K562 (cell line): ENCODE measurements around the gene METRN. TPM values are rescaled to one million over a fixed set of nuclear protein-coding genes. Genes with fewer than 3 reads are reported as not detected.

Experiments used
- ATAC-seq: fragments of 200-7000 bp; cut with Tn5 transposase; 3 replicates; pipeline ENCODE4 v1.9.1; 2020; ENCODE audit warnings: moderate library complexity
- BruUV-seq: library from RNA; stranded (reverse); fragments of 400-500 nt; replicated peaks from 2 replicates; lab custom pipeline; 2021; lab: Mats Ljungman, UMichigan
- CTCF ChIA-PET: fragments of 300-600 bp; formaldehyde crosslinking; extraction: SDS; loops from one replicate; lab custom pipeline; 2021; ENCODE audit warnings: low intra/inter-chr PET ratio; lab: Yijun Ruan, JAX
- POLR2A ChIA-PET: fragments of 300-600, 350-650 bp; sonication (Branson Sonifier 250); formaldehyde crosslinking; extraction: SDS; loops from one replicate; lab custom pipeline; 2021; ENCODE audit warnings: antibody characterized with exemption, inconsistent platforms; lab: Yijun Ruan, JAX
- DNase-seq, 4 experiments: peaks; one replicate each; pipeline versions ENCODE4 v3.0.0 to v3.0.0-alpha.2; 2011 to 2018; ENCODE audit warnings: low spot score in 3 of 4, mixed read lengths in 3 of 4; ENCODE audit errors: extremely low read depth in 1 of 4
- FAIRE-seq: peaks from 2 replicates; lab custom pipeline; 2011; peaks lifted over from hg19 to GRCh38; lab: Jason Lieb, UNC
- H2AFZ ChIP-seq: 2 replicates; pipeline ENCODE4 v1.6.0; 2011; ENCODE audit warnings: low read depth, low read length, control low read depth, inconsistent platforms
- H3K27ac ChIP-seq: fragments of 200-600 bp; 3 replicates; pipeline ENCODE4 v1.8.0; 2011; ENCODE audit warnings: low read depth, mild to moderate bottlenecking, control low read depth, inconsistent platforms, low read length, moderate library complexity, mixed read lengths; ENCODE audit errors: extremely low read depth
- H3K27me3 ChIP-seq, 2 experiments: fragments of 300-600 bp in 1 of 2; 2 replicates in 1 of 2; 3 replicates in 1 of 2; pipeline versions ENCODE4 v1.6.0 to v1.8.0; 2011; ENCODE audit warnings: inconsistent platforms in 2 of 2, low read length in 2 of 2, mild to moderate bottlenecking in 1 of 2, mixed read lengths in 1 of 2, moderate library complexity in 1 of 2; ENCODE audit not compliant: control insufficient read depth in 2 of 2, insufficient read depth in 2 of 2
- H3K36me3 ChIP-seq: fragments of 300-600 bp; 3 replicates; pipeline ENCODE4 v1.8.0; 2011; ENCODE audit warnings: mild to moderate bottlenecking, low read length, inconsistent platforms; ENCODE audit not compliant: control insufficient read depth, insufficient read depth
- H3K4me1 ChIP-seq, 2 experiments: fragments of 200-600 bp in 1 of 2; replicated peaks in 1 of 2; 2 replicates in 1 of 2; 3 replicates in 1 of 2; pipeline versions ENCODE4 v1.5.1 to v1.8.0; 2011; ENCODE audit warnings: inconsistent platforms in 2 of 2, low read length in 2 of 2, mild to moderate bottlenecking in 1 of 2, mixed read lengths in 1 of 2, moderate library complexity in 1 of 2; ENCODE audit not compliant: control insufficient read depth in 2 of 2, insufficient read depth in 2 of 2
- H3K4me2 ChIP-seq: 2 replicates; pipeline ENCODE4 v1.6.1; 2011; ENCODE audit warnings: low read length, control low read depth, inconsistent platforms, mixed read lengths; ENCODE audit not compliant: insufficient read depth
- H3K4me3 ChIP-seq: fragments of 200-600 bp; sonication (generic), shearing (Covaris generic); 2 replicates; pipeline ENCODE4 v1.5.1; 2016; ENCODE audit warnings: control low read depth, inconsistent platforms
- H3K79me2 ChIP-seq: fragments of 200-600 bp; 3 replicates; pipeline ENCODE4 v1.8.0; 2011; ENCODE audit warnings: low read length, inconsistent platforms; ENCODE audit not compliant: control insufficient read depth, insufficient read depth
- H3K9ac ChIP-seq, 2 experiments: 2 replicates each; pipeline versions ENCODE4 v1.6.0 to v1.6.1; 2011; ENCODE audit warnings: low read depth in 2 of 2, low read length in 2 of 2, control low read depth in 1 of 2, inconsistent platforms in 1 of 2, mild to moderate bottlenecking in 1 of 2, mixed read lengths in 1 of 2; ENCODE audit not compliant: insufficient read depth in 1 of 2
- H3K9me1 ChIP-seq: one replicate; pipeline ENCODE4 v1.6.0; 2011; ENCODE audit warnings: inconsistent platforms, mild to moderate bottlenecking, low read length, moderate library complexity; ENCODE audit not compliant: control insufficient read depth, insufficient read depth
- H3K9me3 ChIP-seq: replicated peaks from 2 replicates; pipeline ENCODE4 v1.5.1; 2011; ENCODE audit warnings: low read depth, low read length, inconsistent platforms; ENCODE audit not compliant: control insufficient read depth, insufficient read depth
- H4K20me1 ChIP-seq: replicated peaks from 2 replicates; pipeline ENCODE4 v1.6.1; 2011; ENCODE audit warnings: low read length, inconsistent platforms, mixed read lengths; ENCODE audit not compliant: control insufficient read depth, insufficient read depth
- BDP1 ChIP-seq: IDR thresholded peaks from 3 replicates; pipeline ENCODE4 v1.6.1; 2011; ENCODE audit not compliant: insufficient read length, insufficient read depth
- BRF1 ChIP-seq: IDR thresholded peaks from 3 replicates; pipeline ENCODE4 v1.6.1; 2011; ENCODE audit warnings: borderline replicate concordance, mild to moderate bottlenecking; ENCODE audit not compliant: insufficient read length; ENCODE audit errors: extremely low read depth
- CEBPG ChIP-seq, 3 experiments: fragments of 200-800 bp in 1 of 3; sonication (Bioruptor generic) in 1 of 3; sonication (generic) in 1 of 3; formaldehyde crosslinking in 1 of 3; IDR thresholded peaks in 2 of 3; conservative IDR thresholded peaks in 1 of 3; 2 replicates each; pipeline versions ENCODE4 v1.6.1 to v1.8.0; 2016 to 2022; ENCODE audit warnings: missing compliant biosample characterization in 2 of 3, missing genetic modification characterization in 2 of 3, mild to moderate bottlenecking in 1 of 3, missing genetic modification reagents in 1 of 3
- CREB3 ChIP-seq: fragments of 450-650 bp; conservative IDR thresholded peaks from 2 replicates; pipeline ENCODE4 v1.6.1; 2016; ENCODE audit warnings: missing genetic modification characterization, low read depth, mild to moderate bottlenecking, missing compliant biosample characterization, moderate library complexity
- CREBBP ChIP-seq: IDR thresholded peaks from one replicate; pipeline ENCODE4 v1.6.1; 2012; ENCODE audit warnings: low read depth, mild to moderate bottlenecking, control low read depth, inconsistent platforms, low read length
- CTBP1 ChIP-seq: fragments of 450-650 bp; IDR thresholded peaks from 2 replicates; pipeline ENCODE4 v1.6.1; 2016; ENCODE audit warnings: borderline replicate concordance
- EP300 ChIP-seq: IDR thresholded peaks from 2 replicates; pipeline ENCODE4 v1.6.1; 2012; ENCODE audit warnings: low read length, improper control_type of control experiment
- FOXK2 ChIP-seq, 2 experiments: fragments of 450-650 bp; IDR thresholded peaks in 1 of 2; conservative IDR thresholded peaks in 1 of 2; 2 replicates each; pipeline ENCODE4 v1.6.1; 2016; ENCODE audit warnings: low read depth in 2 of 2, mild to moderate bottlenecking in 1 of 2
- GTF2E2 ChIP-seq: fragments of 200-800 bp; sonication (Bioruptor generic); IDR thresholded peaks from 2 replicates; pipeline ENCODE4 v1.6.1; 2016; ENCODE audit warnings: missing genetic modification characterization, missing compliant biosample characterization
- HSF4 ChIP-seq: fragments of 250-450 bp; sonication (Bioruptor Pico); IDR thresholded peaks from 2 replicates; pipeline ENCODE4 v2.1.2; 2022; ENCODE audit warnings: mild to moderate bottlenecking, moderate library complexity, borderline replicate concordance
- MIER1 ChIP-seq: fragments of 450-650 bp; IDR thresholded peaks from 2 replicates; pipeline ENCODE4 v1.6.1; 2016; ENCODE audit warnings: antibody characterized with exemption, mild to moderate bottlenecking, low read depth
- NRF1 ChIP-seq, 2 experiments: fragments of 450-650 bp; IDR thresholded peaks in 1 of 2; conservative IDR thresholded peaks in 1 of 2; 2 replicates each; pipeline ENCODE4 v1.6.1; 2014; ENCODE audit warnings: mild to moderate bottlenecking in 2 of 2
- POLR2B ChIP-seq: fragments of 450-650 bp; IDR thresholded peaks from 2 replicates; pipeline ENCODE4 v1.6.1; 2018; ENCODE audit warnings: low read depth; ENCODE audit not compliant: partially characterized antibody
- SMARCE1 ChIP-seq: fragments of 450-650 bp; IDR thresholded peaks from 2 replicates; pipeline ENCODE4 v1.7.1; 2016; ENCODE audit warnings: mild to moderate bottlenecking
- SOX6 ChIP-seq: fragments of 450-650 bp; IDR thresholded peaks from 2 replicates; pipeline ENCODE4 v1.6.1; 2014; ENCODE audit warnings: mild to moderate bottlenecking
- TRIM28 ChIP-seq: fragments of 450-650 bp; IDR thresholded peaks from 2 replicates; pipeline ENCODE4 v1.6.1; 2017
- USF1 ChIP-seq: sonication (generic); formaldehyde crosslinking; IDR thresholded peaks from 2 replicates; pipeline ENCODE4 v1.9.0; 2022; ENCODE audit warnings: mild to moderate bottlenecking, missing genetic modification reagents
- ZC3H11A ChIP-seq: IDR thresholded peaks from 2 replicates; pipeline ENCODE4 v1.6.1; 2012; ENCODE audit warnings: low read depth, low read length, improper control_type of control experiment
- ZNF133 ChIP-seq: fragments of 250-450 bp; sonication (Bioruptor Pico); IDR thresholded peaks from 2 replicates; pipeline ENCODE4 v1.4.0; 2020; ENCODE audit warnings: mild to moderate bottlenecking
- ZNF165 ChIP-seq: fragments of 250-450 bp; sonication (Bioruptor Pico); IDR thresholded peaks from 2 replicates; pipeline ENCODE4 v1.4.0; 2020; ENCODE audit warnings: borderline replicate concordance
- ZNF75A ChIP-seq: fragments of 450-650 bp; formaldehyde crosslinking; IDR thresholded peaks from 2 replicates; pipeline ENCODE4 v1.4.0; 2020; ENCODE audit warnings: mild to moderate bottlenecking
- ZNF766 ChIP-seq: fragments of 200-800 bp; sonication (Bioruptor generic); conservative IDR thresholded peaks from 2 replicates; pipeline ENCODE4 v1.6.1; 2016; ENCODE audit warnings: missing genetic modification characterization, missing compliant biosample characterization
- WGBS: fragments of 100-300 bp; shearing (Covaris generic); methylation state at CpG from one replicate; pipeline ENCODE4 v1.1.6; 2016; ENCODE audit warnings: low coverage, mixed read lengths; ENCODE audit not compliant: insufficient coverage; ENCODE audit errors: missing lambda C conversion rate; 5-methylcytosine and 5-hydroxymethylcytosine counted together
- in situ Hi-C: fragments of 300-500 bp; cut with MboI; formaldehyde crosslinking; loops from 4 replicates; pipeline ENCODE4 v1.15.0; 2018; ENCODE audit warnings: inconsistent platforms, mixed read lengths
- intact Hi-C: fragments of 100-400 bp; cut with micrococcal nuclease; formaldehyde crosslinking; loops from 2 replicates; pipeline ENCODE4 v1.14.2; 2022
- polyA plus RNA-seq, 8 experiments: library from polyadenylated mRNA; depleted of rRNA in 4 of 8; stranded (reverse) in 5 of 8; unstranded in 3 of 8; fragments of >200 nt; fragmentation: Nextera tagmentation in 2 of 8; fragmentation: Illumina TruSeq in 1 of 8; extraction: Ambion mirVana in 2 of 8; extraction: Trizol in 1 of 8; gene quantifications; 2 replicates each; pipeline versions ENCODE4 v1.2.1 to v1.2.3, GENCODE V29; 2011 to 2014; ENCODE audit warnings: inconsistent platforms in 1 of 8, missing spikeins in 1 of 8
- total RNA-seq, 7 experiments: library from RNA; depleted of rRNA in 6 of 7; stranded (reverse); fragments of >200 nt in 6 of 7; fragmentation: Illumina TruSeq in 2 of 7; extraction: Trizol in 2 of 7; gene quantifications; 2 replicates each; pipeline versions ENCODE4 v1.2.1 to v1.2.3, GENCODE V29; 2011 to 2021; ENCODE audit warnings: low replicate concordance in 1 of 7

The METRN gene
- total and polyA plus RNA-seq, 9 of the 15 experiments (the other 6 are each of a cell fraction or from before 2014, with no cell fraction given), result 0.20 to 89.8 (median 15.4) TPM

- no peaks in the 10 kb centered on the region for H3K9me3 ChIP-seq
- no TSS peak for BruUV-seq
- no peak for FAIRE-seq
- no peaks in the 10 kb centered on the region for H4K20me1 ChIP-seq
- no peaks in the 10 kb centered on the region for H3K9me1 ChIP-seq
- ChIA-PET POLR2A (interaction anchor here (1.1 to 1.5 kb wide), 2 partner anchors 18 to 19 kb away, joined by 4 read pairs; no protein-coding TSS in a partner anchor), CTCF (no interaction called here)
- in situ Hi-C loops (no loop called here), intact Hi-C loops (no loop called here)
- H3K9ac ChIP-seq, result no peak overlapping the region; a peak in 1 of 4 replicates
- no peak; the same call in 2 of the 3 replicates for ATAC-seq
- WGBS, result 2% methylated on average over 11 of the region's 11 CpGs
- H3K79me2 ChIP-seq, result no peaks in the 10 kb centered on the region
- no peaks in the 10 kb centered on the region for H3K27me3 ChIP-seq
- H3K4me3 ChIP-seq, result no peak overlapping the region
- H3K27ac ChIP-seq, result no peak overlapping the region
- peaks cover 9 to 19% of the 10 kb centered on the region in 2 experiments; a peak in 4 of 5 replicates for H3K4me1 ChIP-seq
- no peak for DNase-seq
- H3K4me2 ChIP-seq, result peak overlapping the region; percentile 49; the same call in 1 of the 2 replicates
- H3K36me3 ChIP-seq, result no peaks in the 10 kb centered on the region
- peak overlapping the region; percentile 68 for H2AFZ ChIP-seq
- peak; percentile 76; the same call in 1 of the 2 replicates for TF ChIP-seq SOX6
- TF ChIP-seq NRF1 (conservative IDR thresholded peaks at IDR 0.05 in 1 of 2, IDR thresholded peaks at IDR 0.05 in 1 of 2), result peak in 1 of 2 experiments; percentile 9; a peak in 1 of 4 replicates
- TF ChIP-seq ZC3H11A, result no peak
- no peak for TF ChIP-seq HSF4 (CRISPR knock-in tag)
- TF ChIP-seq CEBPG (CRISPR knock-in tag; IDR thresholded peaks at IDR 0.05), result no peak
- TF ChIP-seq CEBPG (tag; conservative IDR thresholded peaks at IDR 0.05 in 1 of 2, IDR thresholded peaks at IDR 0.05 in 1 of 2), result no peak
- 0 out of 2 replicates have a peak, but pooled peaks have one; percentile 26 for TF ChIP-seq CTBP1
- TF ChIP-seq CREBBP, result no peak
- TF ChIP-seq ZNF165 (CRISPR knock-in tag), result no peak
- TF ChIP-seq TRIM28, result no peak
- TF ChIP-seq BDP1, result no peak
- no peak for TF ChIP-seq ZNF75A (CRISPR knock-in tag)
- TF ChIP-seq MIER1, result no peak
- TF ChIP-seq EP300, result no peak
- no peak for TF ChIP-seq ZNF766 (CRISPR knock-in tag)
- TF ChIP-seq USF1 (CRISPR knock-in tag), result peak; percentile 49; the same call in 1 of the 2 replicates
- 0 out of 2 replicates have a peak, but pooled peaks have one; percentile 17 for TF ChIP-seq SMARCE1
- TF ChIP-seq ZNF133 (CRISPR knock-in tag), result no peak
- TF ChIP-seq GTF2E2 (tag), result no peak
- no peak for TF ChIP-seq POLR2B
- no peak for TF ChIP-seq CREB3 (tag)
- TF ChIP-seq BRF1, result no peak
- TF ChIP-seq FOXK2 (conservative IDR thresholded peaks at IDR 0.05 in 1 of 2, IDR thresholded peaks at IDR 0.05 in 1 of 2; ENCODE audit: low read depth in 2 of 2), result peak in 1 of 2 experiments; percentile 58; a peak in 1 of 4 replicates
Observed at GRCh38 chr16:754656-755055, 39.7 kb downstream of the METRN start.
